SK-N-SH (cell line): ENCODE measurements around the gene MAP4K5. TPM values are rescaled to one million over a fixed set of nuclear protein-coding genes. Genes with fewer than 3 reads are reported as not detected.
"Not testable (repeated sequence)": the region's sequence is repeated elsewhere in the genome, so short reads cannot be mapped to it uniquely, and the experiment has no call there.

Experiments
- CTCF ChIA-PET: fragments of 300-600, 350-600 bp; formaldehyde crosslinking; extraction: SDS; loops from one replicate; lab custom pipeline; 2021; lab: Yijun Ruan, JAX
- POLR2A ChIA-PET: fragments of 350-600 bp; sonication (Branson Sonifier 250); formaldehyde crosslinking; extraction: SDS; loops from one replicate; lab custom pipeline; 2020; ENCODE audit warnings: antibody characterized with exemption, inconsistent platforms; lab: Yijun Ruan, JAX
- DNase-seq: peaks from one replicate; pipeline ENCODE4 v3.0.0; 2012
- H2AFZ ChIP-seq: fragments of 200-600 bp; sonication (generic); 2 replicates; pipeline ENCODE4 v1.8.1; 2016; ENCODE audit warnings: antibody characterized with exemption, mild to moderate bottlenecking, low read depth
- H3F3A ChIP-seq: fragments of 200-600 bp; sonication (generic); replicated peaks from 2 replicates; pipeline ENCODE3; 2016; ENCODE audit warnings: antibody characterized with exemption, mild to moderate bottlenecking; ENCODE audit not compliant: insufficient read depth
- H3K27ac ChIP-seq, 2 experiments: fragments of 200-500 bp in 1 of 2; fragments of 200-600 bp in 1 of 2; sonication (Bioruptor generic) in 1 of 2; sonication (generic), shearing (Covaris generic) in 1 of 2; 2 replicates each; pipeline versions ENCODE4 v1.5.1 to v1.6.1; 2014 to 2016; ENCODE audit warnings: low read depth in 2 of 2, inconsistent platforms in 1 of 2, low read length in 1 of 2, mild to moderate bottlenecking in 1 of 2, mixed read lengths in 1 of 2
- H3K27me3 ChIP-seq: fragments of 200-600 bp; sonication (generic), shearing (Covaris generic); 2 replicates; pipeline ENCODE4 v1.6.1; 2016; ENCODE audit warnings: mixed run types; ENCODE audit not compliant: insufficient read depth
- H3K36me3 ChIP-seq, 2 experiments: fragments of 200-500 bp in 1 of 2; fragments of 200-600 bp in 1 of 2; sonication (Bioruptor generic) in 1 of 2; sonication (generic) in 1 of 2; replicated peaks in 1 of 2; 2 replicates each; pipeline versions ENCODE3 to v1.5.1; 2014 to 2016; ENCODE audit warnings: low read length in 1 of 2, mild to moderate bottlenecking in 1 of 2; ENCODE audit not compliant: insufficient read depth in 2 of 2, control insufficient read depth in 1 of 2
- H3K4me1 ChIP-seq, 2 experiments: fragments of 200-500 bp in 1 of 2; fragments of 200-600 bp in 1 of 2; sonication (Bioruptor generic) in 1 of 2; sonication (generic), shearing (Covaris generic) in 1 of 2; 2 replicates each; pipeline versions ENCODE4 v1.5.1 to v1.6.1; 2014 to 2016; ENCODE audit warnings: low read depth in 1 of 2, low read length in 1 of 2, mixed run types in 1 of 2; ENCODE audit not compliant: insufficient read depth in 2 of 2, control insufficient read depth in 1 of 2
- H3K4me2 ChIP-seq: fragments of 200-600 bp; sonication (generic), shearing (Covaris generic); 2 replicates; pipeline ENCODE4 v1.6.1; 2017; ENCODE audit warnings: mixed run types
- H3K4me3 ChIP-seq, 2 experiments: fragments of 200-500 bp in 1 of 2; fragments of 200-600 bp in 1 of 2; sonication (Bioruptor generic) in 1 of 2; sonication (generic), shearing (Covaris generic) in 1 of 2; 2 replicates each; pipeline versions ENCODE4 v1.5.1 to v1.8.1; 2014 to 2016; ENCODE audit warnings: low read depth in 2 of 2, inconsistent platforms in 1 of 2, low read length in 1 of 2, mild to moderate bottlenecking in 1 of 2, mixed read lengths in 1 of 2, moderate library complexity in 1 of 2
- H3K79me2 ChIP-seq: fragments of 200-600 bp; sonication (generic); 2 replicates; pipeline ENCODE4 v1.8.1; 2017; ENCODE audit warnings: mild to moderate bottlenecking; ENCODE audit not compliant: insufficient read depth
- H3K9ac ChIP-seq: fragments of 200-600 bp; sonication (generic); 2 replicates; pipeline ENCODE4 v1.6.1; 2017; ENCODE audit warnings: mixed run types
- H3K9me2 ChIP-seq: fragments of 200-600 bp; sonication (generic); 2 replicates; pipeline ENCODE4 v1.6.1; 2017; ENCODE audit warnings: mixed run types
- H3K9me3 ChIP-seq: fragments of 200-600 bp; sonication (generic); 2 replicates; pipeline ENCODE4 v1.6.1; 2017; ENCODE audit warnings: mixed run types, mild to moderate bottlenecking, moderate library complexity
- H4K20me1 ChIP-seq: fragments of 200-600 bp; sonication (generic); 2 replicates; pipeline ENCODE4 v1.6.1; 2017; ENCODE audit warnings: mild to moderate bottlenecking, mixed run types; ENCODE audit not compliant: insufficient read depth
- CHD2 ChIP-seq: fragments of 150-350 bp; IDR thresholded peaks from 2 replicates; pipeline ENCODE4 v1.6.1; 2018; ENCODE audit warnings: low read length; ENCODE audit not compliant: partially characterized antibody
- EP300 ChIP-seq, 2 experiments: IDR thresholded peaks; 2 replicates each; pipeline versions ENCODE4 v1.4.0 to v1.6.1; 2012; ENCODE audit warnings: borderline replicate concordance in 1 of 2, low read depth in 1 of 2, low read length in 1 of 2
- EZH2phosphoT487 ChIP-seq: fragments of 200-600 bp; sonication (generic); IDR thresholded peaks from 2 replicates; pipeline ENCODE4 v1.6.1; 2017; ENCODE audit warnings: low read depth, mixed run types, mild to moderate bottlenecking, antibody characterized with exemption, moderate library complexity, borderline replicate concordance
- FOXJ3 ChIP-seq: sonication (generic); formaldehyde crosslinking; IDR thresholded peaks from 2 replicates; pipeline ENCODE4 v1.5.1; 2020; ENCODE audit warnings: mild to moderate bottlenecking, missing genetic modification reagents
- FOXM1 ChIP-seq: IDR thresholded peaks from 2 replicates; pipeline ENCODE4 v1.4.0; 2012; ENCODE audit warnings: low read depth, mild to moderate bottlenecking
- GABPA ChIP-seq: IDR thresholded peaks from 2 replicates; pipeline ENCODE4 v1.4.0; 2012; ENCODE audit warnings: low read depth, mild to moderate bottlenecking
- JUND ChIP-seq: IDR thresholded peaks from 2 replicates; pipeline ENCODE4 v1.4.0; 2012
- MEF2A ChIP-seq: IDR thresholded peaks from 2 replicates; pipeline ENCODE4 v1.4.0; 2012; ENCODE audit warnings: low read depth, borderline replicate concordance
- NFIC ChIP-seq: IDR thresholded peaks from 2 replicates; pipeline ENCODE4 v1.4.0; 2012; ENCODE audit warnings: borderline replicate concordance
- NRF1 ChIP-seq: IDR thresholded peaks from 2 replicates; pipeline ENCODE4 v1.6.1; 2012; ENCODE audit warnings: low read depth, mild to moderate bottlenecking, low read length
- POLR2AphosphoS5 ChIP-seq: IDR thresholded peaks from 2 replicates; pipeline ENCODE4 v1.6.1; 2012; ENCODE audit warnings: low read depth, low read length
- RAD21 ChIP-seq: IDR thresholded peaks from 2 replicates; pipeline ENCODE4 v1.6.1; 2012; ENCODE audit warnings: mild to moderate bottlenecking, low read length
- RCOR1 ChIP-seq: fragments of 150-350 bp; IDR thresholded peaks from 2 replicates; pipeline ENCODE4 v1.6.1; 2017; ENCODE audit warnings: antibody characterized with exemption, low read length
- RXRA ChIP-seq: IDR thresholded peaks from 2 replicates; pipeline ENCODE4 v1.4.0; 2012; ENCODE audit warnings: low read depth, mild to moderate bottlenecking, borderline replicate concordance
- SIN3A ChIP-seq: IDR thresholded peaks from 2 replicates; pipeline ENCODE4 v1.6.1; 2012; ENCODE audit warnings: low read depth, mild to moderate bottlenecking, low read length, moderate library complexity, borderline replicate concordance
- YY1 ChIP-seq: IDR thresholded peaks from 2 replicates; pipeline ENCODE4 v1.4.0; 2012; ENCODE audit warnings: low read depth, mild to moderate bottlenecking
- WGBS: methylation state at CpG from one replicate; pipeline ENCODE4 v1.1.6; 2017; ENCODE audit warnings: low lambda C conversion rate; 5-methylcytosine and 5-hydroxymethylcytosine counted together
- polyA plus RNA-seq, 3 experiments: library from polyadenylated mRNA; depleted of rRNA; stranded (reverse); fragments of >200 nt; gene quantifications; 2 replicates each; pipeline ENCODE4 v1.2.3, GENCODE V29; 2012
- TF ChIP-seq, protein P1 (sequence below): IDR thresholded peaks from 2 replicates; pipeline ENCODE4 v1.6.1; 2012; ENCODE audit warnings: mild to moderate bottlenecking, low read depth, low read length, moderate library complexity
- TF ChIP-seq, protein P2 (sequence below): IDR thresholded peaks from 2 replicates; pipeline ENCODE4; 2012
- TF ChIP-seq, protein P3 (sequence below): fragments of 200-600 bp; sonication (generic); IDR thresholded peaks from 2 replicates; pipeline ENCODE4 v1.6.1; 2017; ENCODE audit warnings: antibody characterized with exemption, mild to moderate bottlenecking, moderate library complexity

The MAP4K5 gene
- polyA plus RNA-seq, 1 of the 3 experiments (the other 2 are of a cell fraction) = 31.8 TPM

DNA sequence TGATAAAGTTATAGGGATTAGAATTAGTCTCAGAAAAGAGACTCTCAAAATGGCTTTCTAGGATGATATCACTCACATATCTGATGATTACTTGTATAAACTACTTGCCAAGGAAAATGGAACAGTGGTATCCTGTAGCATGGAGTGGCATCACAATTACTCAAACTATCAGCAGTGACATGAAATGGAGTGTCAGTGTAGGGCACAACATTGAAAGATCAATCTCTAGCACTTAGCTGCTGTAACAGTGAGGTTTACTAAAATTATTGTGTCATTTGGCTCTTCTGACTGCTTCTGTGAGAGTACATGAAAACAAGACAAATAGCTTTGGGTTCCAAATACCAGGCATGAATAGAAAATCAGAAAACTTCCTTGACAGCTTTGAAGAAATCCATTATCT is 6.7 kb upstream of the MAP4K5 start (continued):
- TF ChIP-seq EZH2phosphoT487 = no peak
- no peak for TF ChIP-seq SIN3A
- no peak for TF ChIP-seq MEF2A
- TF ChIP-seq NRF1 = no peak
- no peak for TF ChIP-seq YY1
- no peak for TF ChIP-seq POLR2AphosphoS5
- TF ChIP-seq RCOR1 = no peak
- no peak for TF ChIP-seq FOXM1
- no peak for TF ChIP-seq CHD2

DNA sequence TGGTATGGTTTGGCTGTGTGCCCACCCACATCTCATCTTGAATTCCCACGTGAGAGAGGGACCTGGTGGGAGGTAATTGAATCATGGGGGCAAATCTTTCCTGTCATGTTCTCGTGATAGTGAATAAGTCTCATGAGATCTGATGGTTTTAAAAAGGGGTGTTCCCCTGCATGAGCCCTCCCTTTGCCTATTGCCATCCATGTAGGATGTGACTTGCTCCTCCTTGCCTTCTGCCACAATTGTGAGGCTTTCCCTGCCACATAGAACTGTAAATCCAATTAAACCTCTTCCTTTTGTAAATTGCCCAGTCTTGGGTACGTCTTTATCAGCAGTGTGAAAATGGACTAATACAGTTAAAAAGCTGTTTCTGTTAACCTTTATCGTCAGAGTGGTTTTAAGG is 5.7 kb upstream of the MAP4K5 start:
- not testable (repeated sequence) for H2AFZ ChIP-seq, H3K4me2 ChIP-seq, H3F3A ChIP-seq, H3K4me1 ChIP-seq, H4K20me1 ChIP-seq, H3K79me2 ChIP-seq, H3K27me3 ChIP-seq, H3K36me3 ChIP-seq, H3K9ac ChIP-seq, H3K27ac ChIP-seq, H3K9me3 ChIP-seq, DNase-seq, H3K4me3 ChIP-seq, H3K9me2 ChIP-seq
- 45% methylated on average over 4 of the region's 4 CpGs for WGBS
- CTCF ChIA-PET = interaction anchor here (2.0 to 3.7 kb wide), 4 partner anchors 217 to 240 kb away, joined by 5 to 12 read pairs (median 10); no protein-coding TSS in a partner anchor
- POLR2A ChIA-PET = interaction anchor here (1.5 kb wide), 1 partner anchor 22 kb away, joined by 3 read pairs; the partner anchor contains the start of gene ATL1

DNA sequence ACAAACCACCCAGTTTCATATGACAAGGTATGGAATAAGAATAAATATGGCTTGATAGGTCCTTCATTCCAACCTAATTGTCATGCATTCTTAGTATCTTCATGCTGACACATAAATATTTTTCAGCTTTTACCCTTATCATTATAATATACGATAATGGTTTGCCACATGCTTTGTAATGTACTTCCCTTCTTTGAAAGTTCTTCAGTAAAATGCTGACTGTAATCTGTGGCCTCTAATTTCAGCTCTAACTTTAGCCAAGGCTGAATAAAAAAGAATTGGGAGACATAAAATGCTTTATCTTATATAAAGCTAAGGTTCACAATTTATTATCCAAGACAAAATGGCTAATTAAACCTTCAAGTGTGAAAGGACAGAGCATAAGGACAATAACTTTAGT is 2.6 kb upstream of the MAP4K5 start:
- WGBS = 87% methylated on average over 1 of the region's 1 CpG
- H3K27ac ChIP-seq = no peak overlapping the region
- H3K4me2 ChIP-seq = no peak overlapping the region
- peaks cover 1 to 7% of the 10 kb centered on the region in 2 experiments; a peak in 3 of 4 replicates for H3K4me1 ChIP-seq
- no peaks in the 10 kb centered on the region for H4K20me1 ChIP-seq
- CTCF ChIA-PET = interaction anchor here (0.8 to 1.2 kb wide), 2 partner anchors 215 to 217 kb away, joined by 4 read pairs; no protein-coding TSS in a partner anchor
- DNase-seq = no peak
- no peaks in the 10 kb centered on the region for H3K9me3 ChIP-seq
- H3K9ac ChIP-seq = no peak overlapping the region
- no peaks in the 10 kb centered on the region for H3K9me2 ChIP-seq
- H3F3A ChIP-seq = peaks cover 7% of the 10 kb centered on the region
- H3K79me2 ChIP-seq = peaks cover 24% of the 10 kb centered on the region
- TF ChIP-seq RAD21 (no peak), NFIC (no peak), RCOR1 (no peak), YY1 (no peak), GABPA (no peak), EP300 (IDR thresholded peaks at IDR 0.05; ENCODE audit: borderline replicate concordance in 1 of 2, low read depth in 1 of 2, low read length in 1 of 2) (no peak), FOXJ3 (CRISPR knock-in tag) (no peak), JUND (no peak), RXRA (no peak)
- TF ChIP-seq, protein P1, sequence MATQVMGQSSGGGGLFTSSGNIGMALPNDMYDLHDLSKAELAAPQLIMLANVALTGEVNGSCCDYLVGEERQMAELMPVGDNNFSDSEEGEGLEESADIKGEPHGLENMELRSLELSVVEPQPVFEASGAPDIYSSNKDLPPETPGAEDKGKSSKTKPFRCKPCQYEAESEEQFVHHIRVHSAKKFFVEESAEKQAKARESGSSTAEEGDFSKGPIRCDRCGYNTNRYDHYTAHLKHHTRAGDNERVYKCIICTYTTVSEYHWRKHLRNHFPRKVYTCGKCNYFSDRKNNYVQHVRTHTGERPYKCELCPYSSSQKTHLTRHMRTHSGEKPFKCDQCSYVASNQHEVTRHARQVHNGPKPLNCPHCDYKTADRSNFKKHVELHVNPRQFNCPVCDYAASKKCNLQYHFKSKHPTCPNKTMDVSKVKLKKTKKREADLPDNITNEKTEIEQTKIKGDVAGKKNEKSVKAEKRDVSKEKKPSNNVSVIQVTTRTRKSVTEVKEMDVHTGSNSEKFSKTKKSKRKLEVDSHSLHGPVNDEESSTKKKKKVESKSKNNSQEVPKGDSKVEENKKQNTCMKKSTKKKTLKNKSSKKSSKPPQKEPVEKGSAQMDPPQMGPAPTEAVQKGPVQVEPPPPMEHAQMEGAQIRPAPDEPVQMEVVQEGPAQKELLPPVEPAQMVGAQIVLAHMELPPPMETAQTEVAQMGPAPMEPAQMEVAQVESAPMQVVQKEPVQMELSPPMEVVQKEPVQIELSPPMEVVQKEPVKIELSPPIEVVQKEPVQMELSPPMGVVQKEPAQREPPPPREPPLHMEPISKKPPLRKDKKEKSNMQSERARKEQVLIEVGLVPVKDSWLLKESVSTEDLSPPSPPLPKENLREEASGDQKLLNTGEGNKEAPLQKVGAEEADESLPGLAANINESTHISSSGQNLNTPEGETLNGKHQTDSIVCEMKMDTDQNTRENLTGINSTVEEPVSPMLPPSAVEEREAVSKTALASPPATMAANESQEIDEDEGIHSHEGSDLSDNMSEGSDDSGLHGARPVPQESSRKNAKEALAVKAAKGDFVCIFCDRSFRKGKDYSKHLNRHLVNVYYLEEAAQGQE = no peak
- TF ChIP-seq, protein P2, sequence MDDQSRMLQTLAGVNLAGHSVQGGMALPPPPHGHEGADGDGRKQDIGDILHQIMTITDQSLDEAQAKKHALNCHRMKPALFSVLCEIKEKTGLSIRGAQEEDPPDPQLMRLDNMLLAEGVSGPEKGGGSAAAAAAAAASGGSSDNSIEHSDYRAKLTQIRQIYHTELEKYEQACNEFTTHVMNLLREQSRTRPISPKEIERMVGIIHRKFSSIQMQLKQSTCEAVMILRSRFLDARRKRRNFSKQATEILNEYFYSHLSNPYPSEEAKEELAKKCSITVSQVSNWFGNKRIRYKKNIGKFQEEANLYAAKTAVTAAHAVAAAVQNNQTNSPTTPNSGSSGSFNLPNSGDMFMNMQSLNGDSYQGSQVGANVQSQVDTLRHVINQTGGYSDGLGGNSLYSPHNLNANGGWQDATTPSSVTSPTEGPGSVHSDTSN = no peak
- TF ChIP-seq, protein P3, sequence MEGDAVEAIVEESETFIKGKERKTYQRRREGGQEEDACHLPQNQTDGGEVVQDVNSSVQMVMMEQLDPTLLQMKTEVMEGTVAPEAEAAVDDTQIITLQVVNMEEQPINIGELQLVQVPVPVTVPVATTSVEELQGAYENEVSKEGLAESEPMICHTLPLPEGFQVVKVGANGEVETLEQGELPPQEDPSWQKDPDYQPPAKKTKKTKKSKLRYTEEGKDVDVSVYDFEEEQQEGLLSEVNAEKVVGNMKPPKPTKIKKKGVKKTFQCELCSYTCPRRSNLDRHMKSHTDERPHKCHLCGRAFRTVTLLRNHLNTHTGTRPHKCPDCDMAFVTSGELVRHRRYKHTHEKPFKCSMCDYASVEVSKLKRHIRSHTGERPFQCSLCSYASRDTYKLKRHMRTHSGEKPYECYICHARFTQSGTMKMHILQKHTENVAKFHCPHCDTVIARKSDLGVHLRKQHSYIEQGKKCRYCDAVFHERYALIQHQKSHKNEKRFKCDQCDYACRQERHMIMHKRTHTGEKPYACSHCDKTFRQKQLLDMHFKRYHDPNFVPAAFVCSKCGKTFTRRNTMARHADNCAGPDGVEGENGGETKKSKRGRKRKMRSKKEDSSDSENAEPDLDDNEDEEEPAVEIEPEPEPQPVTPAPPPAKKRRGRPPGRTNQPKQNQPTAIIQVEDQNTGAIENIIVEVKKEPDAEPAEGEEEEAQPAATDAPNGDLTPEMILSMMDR = no peak
- peaks cover 0 to 6% of the 10 kb centered on the region in 2 experiments for H3K36me3 ChIP-seq
- no peak overlapping the region for H2AFZ ChIP-seq
- POLR2A ChIA-PET = no interaction called here
- H3K27me3 ChIP-seq = no peaks in the 10 kb centered on the region
- no peak overlapping the region for H3K4me3 ChIP-seq
